ENCODE data around the gene SUPV3L1.

Gene SUPV3L1

DNA sequence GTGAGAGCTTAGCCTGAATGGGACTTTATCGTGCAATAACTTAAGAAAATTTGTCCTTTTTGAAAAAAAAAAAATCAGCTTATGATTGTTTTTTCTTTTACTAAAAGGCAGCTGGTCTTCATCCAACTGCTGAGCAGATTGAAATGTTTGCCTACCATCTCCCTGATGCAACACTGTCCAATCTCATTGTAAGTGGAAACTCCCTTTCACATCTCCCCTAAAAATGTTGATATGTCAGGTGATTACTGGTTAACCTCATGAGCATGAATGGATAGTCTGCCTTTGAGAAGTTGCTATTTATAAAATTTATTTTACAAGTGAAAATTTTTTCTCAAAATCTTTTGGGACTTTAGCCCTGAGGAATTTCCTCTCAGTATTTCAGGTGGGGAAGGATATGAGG, 22.3 kb downstream of the SUPV3L1 start:
- no peak for DNase-seq (ENCODE audit: low read depth in 2 of 2)

DNA sequence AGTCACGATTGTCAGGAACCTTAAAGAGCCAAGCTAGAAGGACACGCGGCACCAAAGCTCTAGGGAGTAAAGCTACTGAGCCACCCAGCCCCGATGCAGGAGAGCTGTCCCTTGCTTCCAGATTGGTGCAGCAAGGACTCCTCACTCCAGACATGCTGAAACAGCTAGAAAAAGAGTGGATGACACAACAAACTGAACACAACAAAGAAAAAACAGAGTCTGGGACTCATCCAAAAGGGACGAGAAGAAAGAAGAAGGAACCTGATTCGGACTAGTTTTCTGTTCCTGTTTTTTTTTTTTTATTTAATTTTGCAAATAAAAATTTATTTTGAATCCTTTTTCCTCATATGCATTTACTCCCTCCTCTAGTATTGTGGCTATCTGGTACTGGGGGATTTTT, 28.7 kb downstream of the SUPV3L1 start:
- DNase-seq (ENCODE audit: low read depth in 2 of 2): no peak

DNA sequence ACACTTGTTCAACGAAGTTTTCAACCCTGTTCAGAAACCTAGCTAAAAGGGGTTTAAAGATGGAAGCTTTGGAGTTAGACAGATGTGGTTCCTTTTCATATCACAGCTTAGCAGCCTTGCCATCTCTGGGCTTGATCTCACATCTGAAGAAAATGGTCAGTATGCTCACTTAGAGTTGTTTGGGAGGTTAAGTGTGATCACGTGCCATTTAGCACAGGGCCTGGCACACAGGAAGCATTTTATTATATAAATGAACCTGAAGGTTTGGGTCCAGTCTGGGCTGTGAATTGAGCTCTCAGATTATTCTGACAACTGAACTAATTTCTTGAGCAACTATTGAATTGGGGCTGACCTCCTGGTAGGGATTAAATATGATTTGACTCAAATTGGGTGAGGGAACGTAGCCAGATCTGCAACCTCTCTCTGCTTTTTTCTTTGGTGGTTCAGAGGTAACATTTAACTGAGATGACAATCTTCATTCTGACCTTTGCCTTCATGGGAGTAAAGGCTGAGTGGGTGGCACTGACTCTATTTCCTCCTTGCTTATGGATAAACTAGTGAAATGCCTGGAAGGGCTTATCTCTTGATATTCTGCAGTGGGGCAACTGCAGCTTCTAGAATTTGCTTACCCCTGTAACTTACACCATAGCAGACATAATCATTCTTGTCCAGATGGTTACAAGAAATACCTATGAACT, 29.9 kb downstream of the SUPV3L1 start:
- DNase-seq (ENCODE audit: low read depth in 2 of 2): no peak

DNA sequence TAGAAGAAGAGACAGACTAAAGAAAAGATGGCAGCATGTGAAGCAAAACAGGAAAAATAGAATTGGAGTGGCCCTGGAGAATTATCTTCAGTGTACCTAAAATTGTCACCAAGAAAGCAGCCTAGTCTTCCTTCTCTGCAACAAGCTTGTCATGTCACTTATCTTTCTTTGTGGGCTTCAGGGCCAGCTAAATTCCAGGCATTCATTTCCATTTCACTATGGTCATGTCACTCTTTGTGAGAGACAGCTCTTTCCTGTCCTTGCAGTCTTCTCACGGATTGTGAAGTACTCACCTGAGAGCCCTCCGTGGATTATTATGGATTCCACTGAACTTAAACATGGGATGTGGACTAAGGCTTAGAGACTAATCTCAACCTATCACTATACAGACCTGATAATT, 31.1 kb downstream of the SUPV3L1 start:
- no peak for DNase-seq (ENCODE audit: low read depth in 2 of 2)

DNA sequence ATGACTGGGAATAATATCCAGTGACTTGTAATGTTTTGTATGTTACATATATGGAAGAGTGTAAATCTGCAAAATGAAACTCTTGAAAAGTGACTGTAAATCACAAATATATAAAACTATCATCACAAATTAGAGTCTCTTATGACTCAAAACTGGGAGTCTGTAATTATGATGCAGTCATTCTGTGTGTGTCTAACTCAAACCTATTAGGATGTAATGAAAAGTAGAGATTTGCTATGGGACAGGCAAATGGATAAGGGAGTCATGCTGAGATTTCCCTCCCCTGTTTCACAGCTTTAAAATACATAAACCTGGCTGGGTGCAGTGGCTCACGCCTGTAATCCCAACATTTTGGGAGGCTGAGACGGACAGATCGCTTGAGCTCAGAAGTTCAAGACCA, 31.5 kb downstream of the SUPV3L1 start:
- no peak for DNase-seq (ENCODE audit: low read depth in 2 of 2)

DNA sequence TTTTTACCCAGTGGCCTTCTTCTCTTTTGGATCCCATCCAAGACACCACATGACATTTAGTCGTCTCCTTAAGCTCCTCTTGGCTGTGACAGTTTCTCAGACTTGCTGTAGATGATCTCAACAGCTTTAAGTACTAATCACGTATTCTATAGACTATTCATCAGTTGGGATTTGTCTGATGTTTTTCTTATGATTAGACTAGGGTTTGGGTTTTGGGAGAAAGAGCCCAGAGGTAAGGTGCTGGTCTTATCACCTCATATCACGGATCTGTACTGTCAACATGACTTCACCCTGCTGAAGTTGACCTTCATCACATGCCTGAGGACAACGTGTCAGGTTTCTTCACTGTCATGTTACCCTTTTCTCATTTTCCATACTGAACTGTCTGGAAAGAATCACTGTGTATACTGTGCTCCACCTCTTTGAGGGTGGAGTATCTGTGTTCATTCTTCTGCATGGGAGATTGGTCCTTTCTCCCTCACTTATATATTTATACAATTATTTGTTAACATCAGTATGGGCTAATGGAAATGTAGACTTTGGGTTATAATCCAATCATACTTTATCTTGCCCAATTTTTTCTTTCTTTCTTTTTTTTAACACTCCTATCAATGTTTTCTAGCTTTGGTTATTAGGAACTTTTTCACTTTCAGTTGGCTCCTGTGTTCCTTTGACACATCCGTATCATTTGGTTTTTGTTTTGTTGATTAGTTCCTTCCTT, 33.7 kb downstream of the SUPV3L1 start:
- no peak for DNase-seq (ENCODE audit: low read depth in 2 of 2)

DNA sequence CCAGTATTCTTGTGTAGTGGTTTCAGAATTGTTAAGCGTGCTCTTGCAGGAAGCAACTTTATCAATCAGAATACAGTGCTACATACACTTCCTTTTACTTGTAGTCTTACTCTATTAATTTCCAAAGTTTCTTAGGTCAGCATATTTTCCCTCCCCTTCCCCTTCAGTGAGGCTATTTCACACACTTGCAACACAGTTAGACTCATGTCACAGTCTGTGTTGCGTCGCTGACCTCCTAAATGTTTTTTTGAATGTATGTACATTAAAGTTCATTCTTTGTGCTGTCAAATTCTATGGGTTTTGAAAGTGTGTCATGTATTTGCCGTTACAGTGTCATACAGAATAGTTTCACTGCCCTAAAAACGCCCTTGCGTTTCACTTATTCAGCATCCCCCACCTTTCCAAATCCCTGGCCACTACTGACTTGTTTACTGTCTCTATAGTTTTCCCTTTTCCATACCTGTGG, 34.7 kb downstream of the SUPV3L1 start:
- no peak for DNase-seq (ENCODE audit: low read depth in 2 of 2)

DNA sequence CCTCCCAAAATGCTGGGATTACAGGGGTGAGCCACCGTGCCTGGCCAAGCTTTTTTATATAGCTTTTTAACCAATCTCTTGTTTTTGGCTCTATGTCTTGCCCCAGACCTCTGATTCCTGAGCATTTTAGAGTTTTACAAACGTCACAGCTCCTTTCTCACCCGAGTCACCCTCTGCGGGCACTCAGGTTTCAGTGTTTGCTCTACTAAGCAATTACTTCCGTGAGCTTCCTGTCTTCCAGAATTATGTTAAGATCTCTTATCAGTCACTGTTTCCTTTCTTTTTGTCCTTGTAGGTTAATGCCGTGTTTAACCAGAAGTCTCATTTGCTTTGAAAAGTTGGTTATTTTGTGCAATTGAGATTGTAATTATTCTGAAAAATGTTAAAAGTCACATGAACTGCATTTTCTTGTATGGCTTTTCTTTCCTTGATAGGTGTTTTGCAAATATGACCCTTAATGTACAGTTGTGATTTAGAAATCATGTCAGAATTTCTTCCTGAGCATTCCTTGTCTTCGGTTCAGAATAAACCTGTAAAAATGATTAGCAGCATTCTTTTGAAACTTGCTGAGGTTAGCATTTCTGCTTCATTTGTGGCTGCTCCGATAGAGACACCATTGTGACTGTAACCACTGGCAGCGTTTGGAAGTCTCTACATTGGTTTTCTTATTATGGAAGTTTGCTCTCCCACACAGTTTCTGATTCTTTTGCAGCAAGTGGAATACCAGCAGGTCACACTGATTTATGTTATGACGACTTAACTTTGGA, 35.6 kb downstream of the SUPV3L1 start:
- DNase-seq (ENCODE audit: low read depth in 2 of 2): no peak

DNA sequence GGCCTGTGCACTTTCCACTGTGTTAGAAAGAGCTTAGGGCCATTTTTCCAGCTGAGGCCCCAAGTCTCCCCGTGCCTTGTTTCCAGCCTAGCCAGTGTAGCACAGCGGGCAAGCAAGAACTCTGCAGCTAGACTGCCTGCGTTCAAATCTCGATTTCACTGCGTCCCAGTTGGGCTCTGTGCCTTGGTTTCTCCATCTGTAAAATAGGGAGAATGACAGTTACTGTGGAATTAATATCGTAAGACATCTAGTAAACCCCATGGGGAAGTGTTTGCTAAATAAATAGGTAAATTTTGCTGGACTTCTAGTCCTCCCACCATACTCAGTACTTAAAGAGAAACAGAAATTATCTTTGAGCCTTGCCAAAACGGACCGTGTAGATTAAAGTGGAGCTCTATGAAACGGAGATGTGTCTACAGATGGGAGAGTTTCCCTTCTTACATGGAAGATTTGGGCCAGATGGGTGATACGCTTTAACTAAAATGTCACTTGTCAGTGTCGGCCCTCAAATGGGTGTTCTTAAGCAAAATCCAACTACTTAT, 36.6 kb downstream of the SUPV3L1 start:
- DNase-seq (ENCODE audit: low read depth in 2 of 2): no peak

DNA sequence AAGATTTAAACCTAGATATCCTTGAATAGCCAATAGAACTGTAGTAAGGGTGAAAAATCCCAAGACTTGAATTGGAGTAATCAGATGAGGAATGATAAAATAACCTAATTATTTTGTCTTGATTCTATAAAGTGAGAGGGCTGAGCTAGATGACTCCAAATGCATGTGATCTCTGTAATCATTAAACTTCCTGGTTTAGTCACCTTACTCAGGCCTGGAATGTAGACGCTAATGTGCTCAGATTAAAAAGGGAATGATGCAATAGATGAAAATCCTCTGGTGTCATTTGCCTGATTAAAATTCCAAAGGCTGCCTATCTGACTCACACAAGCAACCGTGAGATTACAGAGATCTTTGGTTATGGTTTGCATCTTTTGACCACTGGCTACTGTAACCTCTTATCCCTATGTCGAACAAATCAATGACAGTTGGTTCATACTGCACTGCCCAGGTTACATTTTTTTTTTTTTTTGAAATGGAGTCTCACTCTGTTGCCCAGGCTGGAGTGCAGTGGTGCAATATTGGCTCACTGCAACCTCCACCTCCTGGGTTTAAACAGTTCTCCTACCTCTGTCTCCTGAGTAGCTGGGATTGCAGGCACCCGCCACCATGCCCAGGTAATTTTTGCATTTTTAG, 37.2 kb downstream of the SUPV3L1 start:
- no peak for DNase-seq (ENCODE audit: low read depth in 2 of 2)

DNA sequence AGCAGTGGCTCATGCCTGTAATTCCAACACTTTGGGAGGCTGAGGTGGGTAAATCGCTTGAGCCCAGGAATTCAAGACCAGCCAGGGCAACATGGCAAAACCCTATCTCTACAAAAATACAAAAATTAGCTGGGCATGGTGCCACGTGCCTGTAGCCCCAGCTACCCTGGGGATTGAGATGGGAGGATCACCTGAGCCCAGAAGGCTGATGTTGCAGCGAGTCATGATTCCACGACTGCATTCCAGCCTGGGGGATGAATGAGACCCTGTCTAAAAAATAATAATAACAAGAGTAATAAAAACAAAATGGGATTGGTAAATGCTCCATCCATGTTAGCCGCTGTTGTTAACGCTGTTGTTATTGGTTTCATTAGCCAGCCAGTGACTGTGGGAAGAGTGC, 38.8 kb downstream of the SUPV3L1 start:
- no peak for DNase-seq (ENCODE audit: low read depth in 2 of 2)

DNA sequence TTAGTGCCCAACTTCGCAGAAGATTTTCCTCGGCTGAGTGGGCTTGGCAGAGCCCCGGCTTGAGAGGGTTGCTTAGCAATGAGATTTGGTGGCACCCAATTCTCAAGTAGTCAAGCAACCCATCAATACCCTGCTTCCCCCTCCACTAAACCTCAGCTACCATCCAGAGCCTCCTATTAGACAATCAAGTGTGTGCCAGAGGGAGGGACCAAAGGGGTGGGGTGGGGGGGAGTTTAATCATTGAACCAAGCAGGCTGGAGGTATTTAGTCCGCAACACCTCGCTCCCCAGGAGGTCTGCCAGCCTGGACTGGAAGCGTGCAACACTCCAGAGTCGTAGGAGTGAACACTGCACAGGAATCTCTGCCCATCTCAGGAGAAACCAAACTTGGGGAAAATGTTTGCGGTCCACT, 40.0 kb downstream of the SUPV3L1 start, which contains the start of gene HKDC1:
TSS of gene HKDC1 (plus strand) at position 292 of the 411 bp plus-strand sequence. CDS start at position 396, 104 bp downstream.
- no peak for DNase-seq (ENCODE audit: low read depth in 2 of 2)

DNA sequence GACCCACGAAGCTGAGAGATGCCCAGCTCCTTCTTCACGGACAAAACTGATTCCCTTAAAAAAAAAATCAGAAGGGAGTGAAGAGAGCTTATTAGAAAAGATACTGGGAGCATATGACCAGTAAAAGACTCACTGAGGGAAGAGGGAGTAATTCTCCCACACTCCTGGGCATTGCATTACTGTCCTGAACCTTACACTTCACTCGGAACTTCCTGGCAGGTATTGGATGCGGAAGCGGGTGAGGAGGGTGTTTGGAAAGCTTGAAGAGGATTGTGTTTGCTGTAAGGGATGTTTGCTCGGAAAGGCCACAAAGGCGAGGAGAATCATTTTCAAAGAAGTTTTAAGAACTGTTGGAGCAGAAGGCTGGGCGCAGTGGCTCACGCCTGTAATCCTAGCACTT, 40.5 kb downstream of the SUPV3L1 start:
- DNase-seq (ENCODE audit: low read depth in 2 of 2): no peak

DNA sequence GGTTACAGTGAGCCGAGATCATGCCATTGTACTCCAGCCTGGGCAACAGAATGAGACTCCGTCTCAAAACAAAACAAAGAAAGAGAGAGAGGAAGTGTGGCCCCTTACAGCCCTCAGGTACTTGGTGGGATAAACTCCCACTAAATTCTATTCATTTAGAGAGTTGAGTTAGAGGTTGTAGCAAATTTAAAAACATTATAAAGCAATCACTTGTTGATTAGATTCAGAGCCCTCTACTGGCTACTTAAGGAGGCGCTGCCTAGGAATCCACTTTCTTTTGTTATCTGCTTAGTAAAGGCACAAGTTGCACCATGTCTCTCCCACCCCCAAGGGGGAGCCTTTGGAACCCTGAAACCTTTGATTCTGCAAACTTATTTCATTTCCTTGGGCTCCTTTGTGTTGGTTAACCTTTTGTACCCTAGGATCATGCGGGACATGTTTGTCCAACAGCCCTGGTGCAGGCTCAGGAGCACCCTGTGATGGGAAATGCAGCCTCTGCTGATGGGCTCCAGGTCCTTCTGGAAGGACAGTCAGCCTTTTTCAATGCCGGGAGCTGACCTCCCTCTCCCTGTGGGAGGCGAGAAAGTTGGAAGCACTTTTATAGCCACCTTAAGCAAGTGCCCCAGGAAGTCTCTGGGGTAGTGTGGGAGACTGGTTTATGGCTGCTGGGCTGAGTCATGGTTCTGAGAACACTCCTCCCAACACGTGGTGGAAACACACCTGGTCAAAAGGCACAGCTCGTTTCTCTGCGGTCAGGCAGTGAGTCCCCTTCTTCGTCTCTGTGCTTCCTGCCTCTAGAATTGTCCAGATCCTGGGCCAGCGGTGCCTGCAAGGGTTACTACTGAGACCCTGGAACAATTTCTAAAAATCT, 42.4 kb downstream of the SUPV3L1 start:
- peak; percentile 51 to 70 for DNase-seq (ENCODE audit: low read depth in 2 of 2)

DNA sequence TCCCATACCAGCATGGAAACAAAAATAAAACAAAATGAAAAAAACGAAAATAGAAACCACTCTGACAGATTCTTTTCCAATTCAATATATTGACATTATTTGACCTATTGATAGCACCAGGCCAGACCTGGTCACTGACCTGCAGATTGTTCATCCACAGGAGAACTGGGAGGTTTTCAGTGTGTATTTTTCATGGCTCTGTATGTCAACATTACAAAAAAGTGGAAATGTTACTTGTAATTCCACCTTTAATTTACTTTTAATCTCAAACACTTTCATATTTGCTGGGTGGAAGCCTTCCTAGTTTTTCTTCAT, 43.0 kb downstream of the SUPV3L1 start:
- no peak for DNase-seq (ENCODE audit: low read depth in 2 of 2)

DNA sequence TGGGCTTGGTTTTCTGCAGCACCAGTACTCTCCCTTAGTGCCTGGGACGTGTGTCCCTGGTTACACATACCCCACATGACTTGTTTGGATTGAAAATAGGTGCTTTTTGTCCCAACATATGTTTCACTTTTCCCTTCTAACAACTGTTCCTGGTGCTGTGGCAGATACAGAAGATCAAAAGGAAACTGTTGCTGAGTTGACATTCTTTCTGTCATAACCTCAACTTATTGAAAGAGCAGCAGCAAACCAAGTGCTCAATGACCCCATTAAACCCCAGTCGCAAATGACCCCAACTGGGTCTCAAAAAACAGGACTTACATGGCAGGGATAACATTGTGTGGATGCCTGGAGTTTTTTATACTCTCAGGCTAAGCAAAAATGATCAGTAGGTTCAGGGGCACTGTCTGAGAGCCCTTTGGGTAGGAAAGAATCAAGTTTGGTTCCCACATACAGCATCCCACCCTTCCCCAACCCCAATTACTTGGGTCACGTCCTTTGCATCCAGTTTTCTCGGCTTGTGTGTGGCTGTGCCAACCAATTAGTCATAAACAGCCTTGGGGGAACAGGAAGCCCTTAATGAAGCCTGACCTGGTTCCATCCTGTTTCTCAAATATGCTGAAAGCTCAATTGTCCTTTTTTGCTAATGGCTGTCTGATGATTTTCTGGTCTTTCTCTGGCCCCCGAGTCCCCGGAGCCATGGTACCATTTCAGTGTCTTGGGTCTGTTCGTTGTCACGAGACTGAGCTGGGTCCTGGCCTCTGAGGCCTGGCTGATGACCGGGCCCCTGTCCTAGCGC, 45.0 kb downstream of the SUPV3L1 start:
- no peak for DNase-seq (ENCODE audit: low read depth in 2 of 2)

DNA sequence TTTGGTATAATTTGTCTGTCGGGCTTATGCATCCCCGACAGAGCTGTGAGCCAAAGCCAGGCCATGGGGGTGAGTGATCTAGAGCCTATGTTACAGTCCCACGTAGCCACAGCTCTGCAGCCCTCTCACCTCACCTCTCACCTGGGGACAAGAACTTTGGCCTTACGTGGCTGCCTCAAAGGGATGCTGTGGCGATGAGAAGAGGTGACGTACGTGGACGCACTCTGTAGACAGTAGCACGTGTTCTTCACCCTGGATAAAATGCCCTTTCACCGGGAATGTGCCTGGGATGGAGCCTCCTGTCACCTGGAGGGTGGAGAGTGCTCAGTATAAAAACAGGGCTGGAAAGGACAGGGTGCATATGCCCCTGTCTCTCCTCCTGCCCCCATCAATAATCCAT, 45.6 kb downstream of the SUPV3L1 start:
- DNase-seq (ENCODE audit: low read depth in 2 of 2): no peak

DNA sequence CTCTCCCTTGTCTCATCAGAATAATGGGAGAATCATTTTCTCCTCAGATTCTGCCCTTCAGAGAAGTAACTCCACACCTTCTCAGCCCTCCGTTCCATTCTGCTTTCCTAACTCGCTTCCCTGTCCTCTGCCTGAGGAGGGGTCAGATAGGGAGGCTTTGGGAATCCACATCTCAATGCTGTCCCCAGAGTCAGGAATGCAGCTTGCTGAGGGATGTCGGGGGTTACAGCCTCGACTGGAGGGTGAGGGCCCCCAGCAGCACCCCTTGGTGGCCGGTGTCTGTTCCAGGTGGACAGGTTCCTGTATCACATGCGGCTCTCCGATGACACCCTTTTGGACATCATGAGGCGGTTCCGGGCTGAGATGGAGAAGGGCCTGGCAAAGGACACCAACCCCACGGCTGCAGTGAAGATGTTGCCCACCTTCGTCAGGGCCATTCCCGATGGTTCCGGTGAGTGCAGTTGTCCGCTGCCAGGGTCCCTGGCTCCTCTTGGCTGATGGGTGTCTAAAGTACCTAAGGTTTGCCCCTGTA, 47.0 kb downstream of the SUPV3L1 start:
- DNase-seq (ENCODE audit: low read depth in 2 of 2): no peak

DNA sequence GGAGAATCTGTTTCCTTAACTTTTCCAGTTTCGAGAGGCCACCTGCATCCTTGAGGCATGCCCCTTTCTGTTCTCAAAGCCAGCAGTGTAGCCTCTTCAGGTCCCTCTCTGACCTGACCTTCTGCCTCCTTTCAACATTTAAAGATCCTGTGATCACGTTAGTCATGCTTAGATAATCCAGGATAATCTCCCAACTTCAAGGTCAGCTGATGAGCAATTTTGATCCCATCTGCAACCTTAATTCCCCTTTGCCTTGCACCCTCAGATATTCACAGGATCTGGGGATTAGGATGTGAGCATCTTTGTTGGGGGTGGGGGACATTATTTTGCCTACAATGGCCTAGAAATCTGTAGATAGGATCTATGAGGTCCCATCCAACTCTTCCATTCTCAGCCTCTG, 48.1 kb downstream of the SUPV3L1 start:
- DNase-seq (ENCODE audit: low read depth in 2 of 2): no peak

DNA sequence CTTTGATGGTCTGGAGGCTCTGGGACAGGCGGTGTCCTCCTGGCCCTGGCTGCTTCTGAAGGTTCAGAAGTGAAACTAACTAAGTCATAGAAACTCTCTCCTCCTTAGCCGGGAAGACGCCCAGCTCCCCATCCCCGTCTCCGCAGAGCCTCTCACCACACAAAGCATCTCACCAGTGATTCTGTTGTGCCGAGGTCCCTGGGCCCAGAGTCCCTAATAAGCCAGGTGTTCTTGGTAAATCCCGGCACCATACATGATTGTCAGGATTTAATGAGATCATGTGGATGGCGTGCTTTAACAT, 49.5 kb downstream of the SUPV3L1 start:
- DNase-seq (ENCODE audit: low read depth in 2 of 2): no peak

Data from activated CD8-positive, alpha-beta memory T cell treated with anti-CD3 and anti-CD28 coated beads for 4 hours (primary cell).